Measurements from ENCODE around the gene TPK1.

DNA sequence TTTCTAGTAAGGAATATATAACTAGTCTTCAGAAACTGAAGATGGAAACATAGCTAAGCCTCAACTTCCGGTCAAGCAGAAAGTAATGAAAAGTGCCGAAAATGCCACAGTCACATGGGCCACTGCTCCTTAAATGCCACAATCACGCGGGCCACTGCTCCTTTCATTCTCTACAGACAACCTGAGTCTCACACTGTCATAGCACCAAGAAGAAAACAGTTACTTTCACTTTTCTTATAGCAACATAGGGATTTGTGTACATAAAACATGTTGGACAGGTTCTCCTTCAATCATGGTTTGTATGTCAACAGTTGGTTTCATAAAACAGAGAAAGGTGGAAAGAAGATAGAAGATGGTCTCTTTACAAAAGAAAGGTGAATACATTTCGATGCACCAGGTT, 383.8 kb downstream of the TPK1 start:
- TF ChIP-seq, protein P1, sequence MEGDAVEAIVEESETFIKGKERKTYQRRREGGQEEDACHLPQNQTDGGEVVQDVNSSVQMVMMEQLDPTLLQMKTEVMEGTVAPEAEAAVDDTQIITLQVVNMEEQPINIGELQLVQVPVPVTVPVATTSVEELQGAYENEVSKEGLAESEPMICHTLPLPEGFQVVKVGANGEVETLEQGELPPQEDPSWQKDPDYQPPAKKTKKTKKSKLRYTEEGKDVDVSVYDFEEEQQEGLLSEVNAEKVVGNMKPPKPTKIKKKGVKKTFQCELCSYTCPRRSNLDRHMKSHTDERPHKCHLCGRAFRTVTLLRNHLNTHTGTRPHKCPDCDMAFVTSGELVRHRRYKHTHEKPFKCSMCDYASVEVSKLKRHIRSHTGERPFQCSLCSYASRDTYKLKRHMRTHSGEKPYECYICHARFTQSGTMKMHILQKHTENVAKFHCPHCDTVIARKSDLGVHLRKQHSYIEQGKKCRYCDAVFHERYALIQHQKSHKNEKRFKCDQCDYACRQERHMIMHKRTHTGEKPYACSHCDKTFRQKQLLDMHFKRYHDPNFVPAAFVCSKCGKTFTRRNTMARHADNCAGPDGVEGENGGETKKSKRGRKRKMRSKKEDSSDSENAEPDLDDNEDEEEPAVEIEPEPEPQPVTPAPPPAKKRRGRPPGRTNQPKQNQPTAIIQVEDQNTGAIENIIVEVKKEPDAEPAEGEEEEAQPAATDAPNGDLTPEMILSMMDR (IDR thresholded peaks at IDR 0.05), result no peak
- TF ChIP-seq POLR2A (IDR thresholded peaks at IDR 0.05), result no peak

Data from Peyer's patch (tissue), 4 donors.